Activated B cell treated with CpG ODN at 0.5 μM for 24 hours (primary cell): Measurements from ENCODE around the gene GNA14. TPM values are rescaled to one million over a fixed set of nuclear protein-coding genes. Genes with fewer than 3 reads are reported as not detected.

Experiments
- ATAC-seq: fragments of 200-7000 bp; cut with Tn5 transposase; one replicate; pipeline ENCODE4 v1.10.0; 2021; ENCODE audit warnings: low read depth, mild to moderate bottlenecking, moderate library complexity
- CTCF ChIA-PET: fragments of 350-600 bp; sonication (Branson Sonifier 250); formaldehyde crosslinking; loops from one replicate; lab custom pipeline; 2021; ENCODE audit warnings: antibody characterized with exemption; lab: Charles Lee
- POLR2A ChIA-PET: fragments of 350-600 bp; sonication (Branson Sonifier 250); formaldehyde crosslinking; loops from one replicate; lab custom pipeline; 2021; ENCODE audit warnings: antibody characterized with exemption; lab: Charles Lee
- DNase-seq: peaks from one replicate; pipeline ENCODE4 v3.0.0; 2022
- H3K27ac Mint-ChIP-seq: one replicate; pipeline ENCODE4 v1.8.0; 2020; ENCODE audit warnings: mixed read lengths
- H3K27me3 Mint-ChIP-seq: one replicate; pipeline ENCODE4 v1.8.0; 2021; ENCODE audit warnings: mixed read lengths
- H3K36me3 Mint-ChIP-seq: one replicate; pipeline ENCODE4 v1.8.0; 2021; ENCODE audit warnings: low read depth, mixed read lengths
- H3K4me1 Mint-ChIP-seq: one replicate; pipeline ENCODE4 v1.8.0; 2021; ENCODE audit warnings: mixed read lengths
- H3K4me3 Mint-ChIP-seq: one replicate; pipeline ENCODE4 v1.8.0; 2020; ENCODE audit warnings: mild to moderate bottlenecking, mixed read lengths
- H3K9me3 Mint-ChIP-seq: one replicate; pipeline ENCODE4 v1.8.0; 2020; ENCODE audit warnings: mixed read lengths
- CTCF ChIP-seq: fragments of 200-600 bp; IDR thresholded peaks from one replicate; pipeline ENCODE4 v1.8.0; 2022; ENCODE audit warnings: antibody characterized with exemption, mild to moderate bottlenecking
- intact Hi-C: fragments of 100-400 bp; cut with micrococcal nuclease; formaldehyde crosslinking; loops from one replicate; pipeline ENCODE4 v1.15.1; 2024
- total RNA-seq: library from RNA; stranded (reverse); gene quantifications from 2 replicates; pipeline ENCODE4 v1.2.3, GENCODE V29; 2022

The GNA14 gene
- total RNA-seq, 1 donor from 2014 or later = not detected

- TF ChIP-seq CTCF = no peak
- CTCF ChIA-PET = no interaction called here
- intact Hi-C loops = no loop called here
- H3K4me1 Mint-ChIP-seq = peaks cover 8% of the 10 kb centered on the region
- DNase-seq = no peak
- no peaks in the 10 kb centered on the region for H3K36me3 Mint-ChIP-seq
- no peak for ATAC-seq
- H3K9me3 Mint-ChIP-seq = no peaks in the 10 kb centered on the region
- H3K27ac Mint-ChIP-seq = no peak overlapping the region
- H3K27me3 Mint-ChIP-seq = peaks cover 23% of the 10 kb centered on the region
- POLR2A ChIA-PET = no interaction called here
- H3K4me3 Mint-ChIP-seq = no peak overlapping the region
Measured at GRCh38 chr9:77651203-77651602, 3.1 kb upstream of the GNA14 start.

- H3K4me1 Mint-ChIP-seq = peaks cover 8% of the 10 kb centered on the region
- peaks cover 31% of the 10 kb centered on the region for H3K27me3 Mint-ChIP-seq
- H3K36me3 Mint-ChIP-seq = no peaks in the 10 kb centered on the region
- intact Hi-C loops = no loop called here
- POLR2A ChIA-PET = interaction anchor here (0.5 kb wide), 1 partner anchor 347 kb away, joined by 8 read pairs; no protein-coding TSS in a partner anchor
- TF ChIP-seq CTCF = no peak
- CTCF ChIA-PET = no interaction called here
- H3K9me3 Mint-ChIP-seq = no peaks in the 10 kb centered on the region
- no peak for DNase-seq
- H3K27ac Mint-ChIP-seq = no peak overlapping the region
- H3K4me3 Mint-ChIP-seq = no peak overlapping the region
- no peak for ATAC-seq
Measured at GRCh38 chr9:77649109-77649812, 1.1 kb upstream of the GNA14 start.

DNA sequence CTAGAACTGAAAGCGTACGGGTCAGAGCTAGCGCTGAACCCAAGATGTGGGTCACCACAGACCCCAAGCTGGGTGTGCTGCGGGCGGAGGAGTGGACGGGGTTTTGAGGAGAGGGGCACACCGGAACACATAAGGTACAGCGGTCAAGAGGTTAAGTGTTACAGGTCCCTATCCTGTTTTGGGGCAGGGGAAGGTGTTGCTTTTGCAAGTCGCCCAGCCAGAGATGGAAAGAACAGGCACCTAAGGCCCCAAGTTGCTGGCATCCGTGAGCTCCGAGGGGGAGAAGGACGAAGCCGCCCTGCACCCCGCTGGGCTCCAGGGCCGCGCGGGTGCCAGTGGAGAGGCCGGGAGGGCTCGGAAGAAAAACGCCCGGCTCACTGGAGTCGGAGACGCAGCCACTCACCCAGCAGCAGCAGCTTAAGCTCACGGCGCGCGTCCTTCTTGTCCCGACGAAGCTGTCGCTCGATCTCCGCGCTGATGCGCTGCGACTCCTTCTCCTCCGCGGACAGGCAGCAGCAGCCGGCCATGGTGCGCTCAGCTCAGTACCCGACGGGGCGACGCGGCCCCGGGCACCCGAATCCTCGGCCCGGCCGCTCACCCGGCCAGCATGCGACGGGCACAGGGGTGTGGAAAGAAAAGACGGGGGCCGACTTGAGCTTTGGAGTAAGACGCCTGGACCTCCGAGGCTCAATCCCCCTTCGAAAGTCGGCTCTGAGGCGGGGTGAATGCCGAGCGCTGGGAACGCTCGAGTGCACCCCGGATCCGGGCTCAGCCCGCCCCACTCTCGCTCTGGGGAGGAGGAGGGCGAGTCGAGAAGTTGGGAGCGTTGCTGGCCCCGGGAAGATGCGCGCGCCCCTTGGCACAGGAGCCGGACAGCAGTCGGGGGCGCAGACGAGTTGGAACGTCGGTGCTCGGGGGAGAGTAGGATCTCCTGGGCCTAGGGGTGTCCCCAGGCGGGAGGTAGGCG lies 572 bp downstream of the GNA14 start:
- intact Hi-C loops = no loop called here
- Mint-ChIP-seq H3K4me3 (no peak overlapping the region), H3K9me3 (no peaks in the 10 kb centered on the region), H3K4me1 (peaks cover 8% of the 10 kb centered on the region), H3K36me3 (no peaks in the 10 kb centered on the region), H3K27ac (no peak overlapping the region), H3K27me3 (peaks cover 34% of the 10 kb centered on the region)
- CTCF ChIA-PET = no interaction called here
- POLR2A ChIA-PET = no interaction called here
- no peak for ATAC-seq
- no peak for DNase-seq
- no peak for TF ChIP-seq CTCF

GRCh38 chr9:77643871-77644270 lies 4.3 kb downstream of the GNA14 start:
- POLR2A ChIA-PET = no interaction called here
- TF ChIP-seq CTCF = no peak
- Mint-ChIP-seq H3K9me3 (no peaks in the 10 kb centered on the region), H3K4me1 (peaks cover 8% of the 10 kb centered on the region), H3K27me3 (peaks cover 28% of the 10 kb centered on the region), H3K27ac (no peak overlapping the region), H3K36me3 (no peaks in the 10 kb centered on the region), H3K4me3 (no peak overlapping the region)
- intact Hi-C loops = no loop called here
- CTCF ChIA-PET = no interaction called here
- no peak for DNase-seq
- ATAC-seq = no peak
